Measurements from ENCODE around the gene ZNF189. TPM values are rescaled to one million over a fixed set of nuclear protein-coding genes. Genes with fewer than 3 reads are reported as not detected.

ZNF189 gene
- polyA plus RNA-seq, 2 of the 4 experiments (the other 2 are of a cell fraction) = 8.8 to 13.9 TPM

- TF ChIP-seq FOSB (CRISPR knock-in tag; IDR thresholded peaks at IDR 0.05) (no peak), POLR2A (IDR thresholded peaks at IDR 0.05; ENCODE audit: low read length) (no peak), RAD21 (conservative IDR thresholded peaks at IDR 0.05 in 1 of 2, IDR thresholded peaks at IDR 0.05 in 1 of 2) (peak; percentile 55 to 75), POLR2AphosphoS2 (conservative IDR thresholded peaks at IDR 0.05; ENCODE audit: low read length) (no peak), TP53 (CRISPR knock-in tag; IDR thresholded peaks at IDR 0.05) (no peak)
- TF ChIP-seq, protein P1, sequence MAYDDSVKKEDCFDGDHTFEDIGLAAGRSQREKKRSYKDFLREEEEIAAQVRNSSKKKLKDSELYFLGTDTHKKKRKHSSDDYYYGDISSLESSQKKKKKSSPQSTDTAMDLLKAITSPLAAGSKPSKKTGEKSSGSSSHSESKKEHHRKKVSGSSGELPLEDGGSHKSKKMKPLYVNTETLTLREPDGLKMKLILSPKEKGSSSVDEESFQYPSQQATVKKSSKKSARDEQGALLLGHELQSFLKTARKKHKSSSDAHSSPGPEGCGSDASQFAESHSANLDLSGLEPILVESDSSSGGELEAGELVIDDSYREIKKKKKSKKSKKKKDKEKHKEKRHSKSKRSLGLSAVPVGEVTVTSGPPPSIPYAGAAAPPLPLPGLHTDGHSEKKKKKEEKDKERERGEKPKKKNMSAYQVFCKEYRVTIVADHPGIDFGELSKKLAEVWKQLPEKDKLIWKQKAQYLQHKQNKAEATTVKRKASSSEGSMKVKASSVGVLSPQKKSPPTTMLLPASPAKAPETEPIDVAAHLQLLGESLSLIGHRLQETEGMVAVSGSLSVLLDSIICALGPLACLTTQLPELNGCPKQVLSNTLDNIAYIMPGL (CRISPR knock-in tag; IDR thresholded peaks at IDR 0.05; ENCODE audit: borderline replicate concordance) = no peak; the same call in 1 of the 2 replicates
These were observed 50.5 kb downstream of the ZNF189 start (continued) for GRCh38 chr9:101449071-101449721.

DNA sequence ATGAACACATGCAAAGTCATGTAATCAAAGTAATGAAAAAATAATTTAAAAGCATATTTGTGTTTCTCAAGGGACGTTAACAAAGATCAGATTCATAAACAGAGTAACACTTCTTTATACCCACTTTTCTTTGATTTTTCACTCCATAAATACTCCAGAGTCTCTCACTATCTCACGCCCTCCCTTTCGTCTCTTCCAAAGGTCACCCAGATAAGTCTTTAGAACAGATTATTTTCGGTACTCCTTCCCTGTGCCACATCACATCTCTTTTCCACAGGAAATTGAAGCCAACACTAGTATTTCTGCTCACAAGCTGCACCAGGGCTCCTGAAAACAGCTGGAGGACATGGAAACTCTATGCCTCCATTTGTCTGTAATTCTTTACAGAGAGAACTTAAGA lies 52.3 kb downstream of the ZNF189 start:
- ATAC-seq (no peak), DNase-seq (ENCODE audit: low read depth in 1 of 2, low spot score in 1 of 2) (no peak), FAIRE-seq (no peak)
- no peak overlapping the region for H3K4me2 ChIP-seq
- no peak overlapping the region for H3K27ac ChIP-seq
- WGBS (ENCODE audit: missing lambda C conversion rate) = 53% methylated on average over 4 of the region's 4 CpGs
- H3K4me1 ChIP-seq = no peaks in the 10 kb centered on the region
- H3K4me3 ChIP-seq = no peak overlapping the region
- ChIA-PET CTCF (interaction anchor here (0.9 to 5.9 kb wide), 5 partner anchors 8 to 80 kb away, joined by 3 to 81 read pairs (median 4); partner anchors contain the start of gene RNF20), POLR2A (no interaction called here)
- TF ChIP-seq GATA3 (IDR thresholded peaks at IDR 0.05; ENCODE audit: borderline replicate concordance) = no peak
- peaks cover 13% of the 10 kb centered on the region; the same call in 2 of the 3 replicates for H3K9me3 ChIP-seq

DNA sequence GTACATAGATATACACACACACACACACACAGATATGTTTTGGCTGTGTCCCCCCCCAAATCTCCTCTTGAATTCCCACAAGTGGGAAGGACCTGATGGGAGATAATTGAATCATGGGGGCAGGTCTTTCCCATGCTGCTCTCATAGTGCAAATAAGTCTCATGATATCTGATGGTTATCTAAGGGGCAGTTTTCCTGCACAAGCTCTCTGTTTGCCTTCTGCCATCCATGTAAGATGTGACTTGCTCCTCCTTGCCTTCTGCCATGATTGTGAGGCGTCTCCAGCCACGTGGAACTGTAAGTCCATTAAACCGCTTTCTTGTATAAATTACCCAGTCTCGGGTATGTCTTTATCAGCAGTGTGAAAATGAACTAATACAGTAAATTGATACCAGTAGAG lies 52.8 kb downstream of the ZNF189 start:
- ChIA-PET POLR2A (no interaction called here), CTCF (interaction anchor here (0.9 to 5.9 kb wide), 6 partner anchors 7 to 80 kb away, joined by 3 to 81 read pairs (median 4); partner anchors contain the start of gene RNF20)
- 62% methylated on average over 4 of the region's 4 CpGs for WGBS (ENCODE audit: missing lambda C conversion rate)
- no peak for DNase-seq (ENCODE audit: low read depth in 1 of 2, low spot score in 1 of 2)
- no peak for FAIRE-seq
- no peak for ATAC-seq
- peaks cover 11% of the 10 kb centered on the region; the same call in 2 of the 3 replicates for H3K9me3 ChIP-seq
- no peaks in the 10 kb centered on the region for H3K4me1 ChIP-seq
- no peak overlapping the region for H3K4me3 ChIP-seq
- H3K4me2 ChIP-seq = no peak overlapping the region
- no peak overlapping the region for H3K27ac ChIP-seq
- TF ChIP-seq HOXB5 (CRISPR knock-in tag; IDR thresholded peaks at IDR 0.05) = no peak
- no peak for TF ChIP-seq KDM1A (IDR thresholded peaks at IDR 0.05; ENCODE audit: low read depth)
- TF ChIP-seq, protein P1 (CRISPR knock-in tag; IDR thresholded peaks at IDR 0.05; ENCODE audit: borderline replicate concordance) = no peak
- no peak for TF ChIP-seq BHLHE40 (IDR thresholded peaks at IDR 0.05; ENCODE audit: low read depth, low read length)
- no peak for TF ChIP-seq CTCF (IDR thresholded peaks at IDR 0.05)
- no peak for TF ChIP-seq MAZ (IDR thresholded peaks at IDR 0.05; ENCODE audit: borderline replicate concordance, low read depth, low read length)
- no peak for TF ChIP-seq NFE2L2 (conservative IDR thresholded peaks at IDR 0.05; ENCODE audit: low read length)
- TF ChIP-seq HDAC2 (IDR thresholded peaks at IDR 0.05) = no peak
- no peak for TF ChIP-seq GATA3 (IDR thresholded peaks at IDR 0.05; ENCODE audit: borderline replicate concordance)
- TF ChIP-seq, protein P2, sequence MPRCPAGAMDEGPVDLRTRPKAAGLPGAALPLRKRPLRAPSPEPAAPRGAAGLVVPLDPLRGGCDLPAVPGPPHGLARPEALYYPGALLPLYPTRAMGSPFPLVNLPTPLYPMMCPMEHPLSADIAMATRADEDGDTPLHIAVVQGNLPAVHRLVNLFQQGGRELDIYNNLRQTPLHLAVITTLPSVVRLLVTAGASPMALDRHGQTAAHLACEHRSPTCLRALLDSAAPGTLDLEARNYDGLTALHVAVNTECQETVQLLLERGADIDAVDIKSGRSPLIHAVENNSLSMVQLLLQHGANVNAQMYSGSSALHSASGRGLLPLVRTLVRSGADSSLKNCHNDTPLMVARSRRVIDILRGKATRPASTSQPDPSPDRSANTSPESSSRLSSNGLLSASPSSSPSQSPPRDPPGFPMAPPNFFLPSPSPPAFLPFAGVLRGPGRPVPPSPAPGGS (IDR thresholded peaks at IDR 0.05) = no peak
- no peak for TF ChIP-seq POLR2A (IDR thresholded peaks at IDR 0.05; ENCODE audit: low read length)
- TF ChIP-seq RARB (CRISPR knock-in tag; IDR thresholded peaks at IDR 0.05) = no peak
- no peak for TF ChIP-seq POLR2AphosphoS2 (conservative IDR thresholded peaks at IDR 0.05; ENCODE audit: low read length)
- no peak for TF ChIP-seq KDM5A (IDR thresholded peaks at IDR 0.05)
- TF ChIP-seq MAX (IDR thresholded peaks at IDR 0.05) = no peak
- TF ChIP-seq, protein P3, sequence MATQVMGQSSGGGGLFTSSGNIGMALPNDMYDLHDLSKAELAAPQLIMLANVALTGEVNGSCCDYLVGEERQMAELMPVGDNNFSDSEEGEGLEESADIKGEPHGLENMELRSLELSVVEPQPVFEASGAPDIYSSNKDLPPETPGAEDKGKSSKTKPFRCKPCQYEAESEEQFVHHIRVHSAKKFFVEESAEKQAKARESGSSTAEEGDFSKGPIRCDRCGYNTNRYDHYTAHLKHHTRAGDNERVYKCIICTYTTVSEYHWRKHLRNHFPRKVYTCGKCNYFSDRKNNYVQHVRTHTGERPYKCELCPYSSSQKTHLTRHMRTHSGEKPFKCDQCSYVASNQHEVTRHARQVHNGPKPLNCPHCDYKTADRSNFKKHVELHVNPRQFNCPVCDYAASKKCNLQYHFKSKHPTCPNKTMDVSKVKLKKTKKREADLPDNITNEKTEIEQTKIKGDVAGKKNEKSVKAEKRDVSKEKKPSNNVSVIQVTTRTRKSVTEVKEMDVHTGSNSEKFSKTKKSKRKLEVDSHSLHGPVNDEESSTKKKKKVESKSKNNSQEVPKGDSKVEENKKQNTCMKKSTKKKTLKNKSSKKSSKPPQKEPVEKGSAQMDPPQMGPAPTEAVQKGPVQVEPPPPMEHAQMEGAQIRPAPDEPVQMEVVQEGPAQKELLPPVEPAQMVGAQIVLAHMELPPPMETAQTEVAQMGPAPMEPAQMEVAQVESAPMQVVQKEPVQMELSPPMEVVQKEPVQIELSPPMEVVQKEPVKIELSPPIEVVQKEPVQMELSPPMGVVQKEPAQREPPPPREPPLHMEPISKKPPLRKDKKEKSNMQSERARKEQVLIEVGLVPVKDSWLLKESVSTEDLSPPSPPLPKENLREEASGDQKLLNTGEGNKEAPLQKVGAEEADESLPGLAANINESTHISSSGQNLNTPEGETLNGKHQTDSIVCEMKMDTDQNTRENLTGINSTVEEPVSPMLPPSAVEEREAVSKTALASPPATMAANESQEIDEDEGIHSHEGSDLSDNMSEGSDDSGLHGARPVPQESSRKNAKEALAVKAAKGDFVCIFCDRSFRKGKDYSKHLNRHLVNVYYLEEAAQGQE (IDR thresholded peaks at IDR 0.05) = no peak
- TF ChIP-seq PBX3 (IDR thresholded peaks at IDR 0.05) = no peak
- TF ChIP-seq HES2 (IDR thresholded peaks at IDR 0.05) = no peak

Data from A549 (cell line).